Effector memory CD4-positive, alpha-beta T cell (primary cell): ENCODE measurements around the gene FOXM1.

Experiments used
- DNase-seq, 3 donors: peaks; one replicate each; pipeline ENCODE4 v3.0.0-alpha.2; 2020
- H3K27ac ChIP-seq: 2 replicates; pipeline ENCODE4 v1.7.0; 2013; ENCODE audit warnings: mild to moderate bottlenecking, low read length, moderate library complexity; ENCODE audit not compliant: insufficient read depth, poor library complexity, severe bottlenecking
- H3K27me3 ChIP-seq: replicated peaks from 2 replicates; pipeline ENCODE4 v1.7.0; 2013; ENCODE audit warnings: mild to moderate bottlenecking, low read length; ENCODE audit not compliant: insufficient read depth, control insufficient read depth, poor library complexity, severe bottlenecking
- H3K36me3 ChIP-seq: 2 replicates; pipeline ENCODE4 v1.7.0; 2013; ENCODE audit warnings: mild to moderate bottlenecking, low read length, moderate library complexity; ENCODE audit not compliant: control insufficient read depth, insufficient read depth
- H3K4me1 ChIP-seq: 2 replicates; pipeline ENCODE4 v1.7.0; 2013; ENCODE audit warnings: low read length, mild to moderate bottlenecking; ENCODE audit not compliant: control insufficient read depth, insufficient read depth, poor library complexity, severe bottlenecking
- H3K4me3 ChIP-seq: 2 replicates; pipeline ENCODE4 v1.7.0; 2013; ENCODE audit warnings: low read length, low read depth, mild to moderate bottlenecking; ENCODE audit not compliant: insufficient read depth, poor library complexity, severe bottlenecking
- H3K9me3 ChIP-seq: 2 replicates; pipeline ENCODE4 v1.7.0; 2013; ENCODE audit warnings: mild to moderate bottlenecking, low read length, moderate library complexity; ENCODE audit not compliant: control insufficient read depth

The FOXM1 gene

GRCh38 chr12:2844786-2845185 lies 32.2 kb downstream of the FOXM1 start:
- Histone ChIP-seq H3K4me3 (no peak overlapping the region), H3K9me3 (no peaks in the 10 kb centered on the region), H3K27ac (no peak overlapping the region), H3K27me3 (no peaks in the 10 kb centered on the region), H3K4me1 (no peaks in the 10 kb centered on the region), H3K36me3 (peaks cover 21% of the 10 kb centered on the region)
- no peak for DNase-seq

GRCh38 chr12:2842948-2843347 lies 34.0 kb downstream of the FOXM1 start:
- no peak for DNase-seq

GRCh38 chr12:2841056-2841650 lies 35.8 kb downstream of the FOXM1 start:
- no peak for DNase-seq
- no peaks in the 10 kb centered on the region for H3K27me3 ChIP-seq
- no peaks in the 10 kb centered on the region for H3K4me1 ChIP-seq
- H3K36me3 ChIP-seq: peaks cover 26% of the 10 kb centered on the region
- no peaks in the 10 kb centered on the region for H3K9me3 ChIP-seq
- H3K27ac ChIP-seq: no peak overlapping the region
- H3K4me3 ChIP-seq: no peak overlapping the region

More at GRCh38 chr12:2842948-2843347, 34.0 kb downstream of the FOXM1 start:
- Histone ChIP-seq H3K27me3 (no peaks in the 10 kb centered on the region), H3K36me3 (peaks cover 27% of the 10 kb centered on the region), H3K4me1 (no peaks in the 10 kb centered on the region), H3K27ac (no peak overlapping the region), H3K9me3 (no peaks in the 10 kb centered on the region), H3K4me3 (no peak overlapping the region)

GRCh38 chr12:2836574-2836973 lies 40.4 kb downstream of the FOXM1 start:
- no peaks in the 10 kb centered on the region for H3K27me3 ChIP-seq
- H3K4me1 ChIP-seq: no peaks in the 10 kb centered on the region
- no peak for DNase-seq
- no peak overlapping the region for H3K4me3 ChIP-seq
- no peak overlapping the region for H3K27ac ChIP-seq
- peaks cover 15% of the 10 kb centered on the region for H3K36me3 ChIP-seq
- H3K9me3 ChIP-seq: no peaks in the 10 kb centered on the region

- Histone ChIP-seq H3K36me3 (peaks cover 15% of the 10 kb centered on the region), H3K4me1 (no peaks in the 10 kb centered on the region), H3K27ac (no peak overlapping the region), H3K9me3 (no peaks in the 10 kb centered on the region), H3K27me3 (no peaks in the 10 kb centered on the region), H3K4me3 (no peak overlapping the region)
- DNase-seq: no peak
Measured at GRCh38 chr12:2835691-2836403, 41.1 kb downstream of the FOXM1 start.

GRCh38 chr12:2834581-2835491 lies 42.1 kb downstream of the FOXM1 start, which contains the start of gene NRIP2:
TSS of gene NRIP2 (minus strand) at chr12:2835035. CDS start at chr12:2834983, 52 bp downstream.
- DNase-seq: no peak

GRCh38 chr12:2833810-2834209 lies 43.2 kb downstream of the FOXM1 start:
- Histone ChIP-seq H3K4me3 (no peak overlapping the region), H3K27ac (no peak overlapping the region), H3K36me3 (peaks cover 22% of the 10 kb centered on the region), H3K9me3 (no peaks in the 10 kb centered on the region), H3K4me1 (no peaks in the 10 kb centered on the region), H3K27me3 (no peaks in the 10 kb centered on the region)
- DNase-seq: no peak

More at GRCh38 chr12:2834581-2835491, 42.1 kb downstream of the FOXM1 start, which contains the start of gene NRIP2:
- no peaks in the 10 kb centered on the region for H3K4me1 ChIP-seq
- no peak within 1 kb of the TSS for H3K27ac ChIP-seq
- H3K36me3 ChIP-seq: peaks cover 22% of the 10 kb centered on the region
- no peaks in the 10 kb centered on the region for H3K27me3 ChIP-seq
- no peaks in the 10 kb centered on the region for H3K9me3 ChIP-seq
- H3K4me3 ChIP-seq: no peak within 1 kb of the TSS

- H3K27ac ChIP-seq: no peak overlapping the region
- H3K36me3 ChIP-seq: peaks cover 17% of the 10 kb centered on the region
- H3K4me3 ChIP-seq: no peak overlapping the region
- no peaks in the 10 kb centered on the region for H3K27me3 ChIP-seq
- no peaks in the 10 kb centered on the region for H3K9me3 ChIP-seq
- no peaks in the 10 kb centered on the region for H3K4me1 ChIP-seq
- DNase-seq: no peak
Measured at GRCh38 chr12:2833327-2833726, 43.6 kb downstream of the FOXM1 start.

- H3K27me3 ChIP-seq: no peaks in the 10 kb centered on the region
- H3K36me3 ChIP-seq: peaks cover 17% of the 10 kb centered on the region
- H3K27ac ChIP-seq: no peak overlapping the region
- no peaks in the 10 kb centered on the region for H3K4me1 ChIP-seq
- no peak for DNase-seq
- no peaks in the 10 kb centered on the region for H3K9me3 ChIP-seq
- H3K4me3 ChIP-seq: no peak overlapping the region
Measured at GRCh38 chr12:2832550-2833127, 44.3 kb downstream of the FOXM1 start.
